GM19452 (cell line): ENCODE data around the gene RPS16.

Source experiments
- ATAC-seq: cut with Tn5 transposase; IDR thresholded peaks from one replicate; pipeline ENCODE4 v1.9.1; 2021; ENCODE audit not compliant: unreplicated experiment

RPS16 gene

GRCh38 chr19:39408392-39409207 is 27.1 kb downstream of the RPS16 start:
- no peak for ATAC-seq

GRCh38 chr19:39407660-39408391 is 27.9 kb downstream of the RPS16 start:
- ATAC-seq = no peak

GRCh38 chr19:39407410-39407659 is 28.4 kb downstream of the RPS16 start:
- no peak for ATAC-seq

- ATAC-seq = no peak
Observed at GRCh38 chr19:39406656-39407409, 28.9 kb downstream of the RPS16 start, which contains the start of gene ZFP36. Gene ZFP36, plus strand, starts transcription at chr19:39406847. Its CDS starts 58 bp downstream, at chr19:39406905.

GRCh38 chr19:39405958-39406655 is 29.6 kb downstream of the RPS16 start:
- no peak for ATAC-seq

GRCh38 chr19:39405261-39405957 is 30.3 kb downstream of the RPS16 start:
- no peak for ATAC-seq

GRCh38 chr19:39403331-39404312 is 32.1 kb downstream of the RPS16 start:
- no peak for ATAC-seq

- peak; percentile 29 for ATAC-seq
Observed at GRCh38 chr19:39402346-39403300, 33.1 kb downstream of the RPS16 start.

- peak; percentile 21 for ATAC-seq
Observed at GRCh38 chr19:39401549-39402345, 34.0 kb downstream of the RPS16 start.

GRCh38 chr19:39401070-39401548 is 34.6 kb downstream of the RPS16 start:
- peak; percentile 6 for ATAC-seq

GRCh38 chr19:39400061-39400460 is 35.7 kb downstream of the RPS16 start:
- ATAC-seq = no peak

- ATAC-seq = no peak
Observed at GRCh38 chr19:39399668-39400050, 36.1 kb downstream of the RPS16 start.

- no peak for ATAC-seq
Observed at GRCh38 chr19:39398297-39398864, 37.4 kb downstream of the RPS16 start.

GRCh38 chr19:39397360-39398296 is 38.1 kb downstream of the RPS16 start:
- ATAC-seq = no peak

- peak; percentile 82 for ATAC-seq
Observed at GRCh38 chr19:39390751-39391437, 44.9 kb downstream of the RPS16 start, which contains the start of the genes MED29 and PAF1. Gene MED29, plus strand, starts transcription at chr19:39391378. Its CDS starts 45 bp downstream, at chr19:39391423. Gene PAF1, minus strand, starts transcription at chr19:39391106. Its CDS starts 242 bp downstream, at chr19:39390864.
